Peyer's patch (tissue), 4 donors: ENCODE results near the gene ITIH1.

Experiments
- CTCF ChIP-seq, 6 experiments: fragments of 450-650 bp in 4 of 6; fragments of 200-600 bp in 2 of 6; sonication (generic) in 1 of 6; IDR thresholded peaks; one replicate each; pipeline ENCODE4 v1.5.1; 2017 to 2019; ENCODE audit warnings: antibody characterized with exemption in 6 of 6, mild to moderate bottlenecking in 3 of 6, moderate library complexity in 1 of 6
- POLR2A ChIP-seq, 2 donors: fragments of 450-650 bp; IDR thresholded peaks; one replicate each; pipeline ENCODE4 v1.5.1; 2017; ENCODE audit warnings: antibody characterized with exemption in 2 of 2, mild to moderate bottlenecking in 2 of 2, moderate library complexity in 2 of 2

- no peak for TF ChIP-seq CTCF (IDR thresholded peaks at IDR 0.05)
- no peak for TF ChIP-seq POLR2A (IDR thresholded peaks at IDR 0.05)
Measured at GRCh38 chr3:52830535-52831258, 53.3 kb downstream of the ITIH1 start, which contains the start of gene ITIH4.
